ENCODE measurements around the gene GPR171. TPM values are rescaled to one million over a fixed set of nuclear protein-coding genes. Genes with fewer than 3 reads are reported as not detected.
A peak's percentile ranks its signal among the peaks of the same experiment; 100 is the strongest.

GPR171 gene
- total RNA-seq, 2 experiments from 2014 or later: 91.8 to 101 TPM

DNA sequence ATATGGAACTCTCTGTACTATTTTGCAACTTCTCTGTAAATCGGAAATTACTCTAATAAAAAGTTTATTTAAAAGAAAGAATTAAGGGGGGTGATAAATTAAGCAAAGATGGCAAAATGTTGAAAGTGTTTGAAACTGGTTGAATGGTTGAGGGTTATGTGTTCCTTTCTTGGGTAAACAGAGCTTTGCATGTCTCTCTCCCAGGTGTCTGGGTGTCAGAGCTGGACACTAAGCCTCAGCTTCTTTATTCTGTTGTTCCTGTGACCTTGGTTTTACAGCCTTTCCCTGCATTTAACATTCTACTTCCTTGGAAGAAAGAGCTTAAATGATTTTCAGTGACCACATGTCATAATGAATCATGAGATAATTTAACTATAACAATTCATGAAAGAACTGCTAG lies 7.2 kb downstream of the GPR171 start:
- no peak overlapping the region for H3K4me3 Mint-ChIP-seq
- ChIA-PET CTCF (interaction anchor here (0.7 to 1.6 kb wide), 4 partner anchors 11 to 33 kb away, joined by 3 to 8 read pairs (median 4); no protein-coding TSS in a partner anchor), POLR2A (interaction anchor here (1.7 to 6.9 kb wide), 2 partner anchors 11 to 12 kb away, joined by 9 to 46 read pairs; no protein-coding TSS in a partner anchor)
- H3K4me1 Mint-ChIP-seq (ENCODE audit: low read depth): peaks cover 58% of the 10 kb centered on the region
- TF ChIP-seq CTCF (IDR thresholded peaks at IDR 0.05): no peak
- ATAC-seq: no peak
- peaks cover 14% of the 10 kb centered on the region for H3K9me3 Mint-ChIP-seq
- peak overlapping the region; percentile 81 for H3K27ac Mint-ChIP-seq
- peaks cover 73% of the 10 kb centered on the region for H3K36me3 Mint-ChIP-seq (ENCODE audit: low read depth)
- H3K27me3 Mint-ChIP-seq: no peaks in the 10 kb centered on the region
- DNase-seq: no peak
- intact Hi-C loops (cut with micrococcal nuclease): no loop called here

DNA sequence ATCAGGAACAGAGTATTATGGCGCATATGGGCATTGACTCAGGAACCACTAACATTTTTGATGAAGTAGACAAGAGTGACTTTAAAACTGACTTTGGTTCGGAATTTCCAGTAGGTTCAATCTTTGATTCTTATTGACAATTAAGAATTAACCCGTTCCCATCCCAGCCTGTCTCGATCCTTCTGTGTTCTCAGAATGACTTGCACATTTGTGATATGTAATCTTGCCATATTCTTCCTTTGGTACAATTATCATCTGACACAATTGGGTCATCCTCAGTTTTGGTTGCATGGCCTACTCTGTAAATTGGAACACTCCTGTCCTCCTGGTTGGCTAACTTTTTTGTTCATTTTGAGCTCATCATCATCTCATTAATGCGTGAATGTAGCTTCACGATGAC lies 10.5 kb downstream of the GPR171 start:
- DNase-seq (no peak), ATAC-seq (no peak)
- Mint-ChIP-seq H3K36me3 (ENCODE audit: low read depth) (peaks cover 50% of the 10 kb centered on the region), H3K4me3 (no peak overlapping the region), H3K4me1 (ENCODE audit: low read depth) (peaks cover 68% of the 10 kb centered on the region), H3K9me3 (peaks cover 15% of the 10 kb centered on the region), H3K27me3 (no peaks in the 10 kb centered on the region), H3K27ac (peak overlapping the region; percentile 43)
- intact Hi-C loops (cut with micrococcal nuclease): no loop called here
- ChIA-PET POLR2A (interaction anchor here (0.6 to 4.2 kb wide), 5 partner anchors 9 to 35 kb away, joined by 3 to 25 read pairs (median 3); partner anchors contain the start of gene GPR171), CTCF (interaction anchor here (0.6 to 1.6 kb wide), 6 partner anchors 9 to 25 kb away, joined by 3 to 4 read pairs (median 3); no protein-coding TSS in a partner anchor)
- no peak for TF ChIP-seq CTCF (IDR thresholded peaks at IDR 0.05)

- Mint-ChIP-seq H3K27me3 (no peaks in the 10 kb centered on the region), H3K9me3 (peaks cover 15% of the 10 kb centered on the region), H3K27ac (peak overlapping the region; percentile 87), H3K4me3 (peak overlapping the region; percentile 9), H3K4me1 (ENCODE audit: low read depth) (peaks cover 69% of the 10 kb centered on the region), H3K36me3 (ENCODE audit: low read depth) (peaks cover 38% of the 10 kb centered on the region)
- ChIA-PET POLR2A (interaction anchor here (4.2 kb wide), 1 partner anchor 11 kb away, joined by 25 read pairs; the partner anchor contains the start of gene GPR171), CTCF (interaction anchor here (1.2 kb wide), 1 partner anchor 23 kb away, joined by 3 read pairs; no protein-coding TSS in a partner anchor)
- no peak for TF ChIP-seq CTCF (IDR thresholded peaks at IDR 0.05)
- no peak for DNase-seq
- intact Hi-C loops (cut with micrococcal nuclease): no loop called here
- ATAC-seq: peak; percentile 31
Observed at GRCh38 chr3:151191095-151191494, 11.9 kb downstream of the GPR171 start.

GRCh38 chr3:151183265-151183671 lies 19.7 kb downstream of the GPR171 start:
- ATAC-seq (peak; percentile 63), DNase-seq (no peak)
- POLR2A ChIA-PET: interaction anchor here (1.0 to 5.1 kb wide), 4 partner anchors 9 to 24 kb away, joined by 3 to 46 read pairs (median 4); no protein-coding TSS in a partner anchor
- Mint-ChIP-seq H3K4me3 (peak overlapping the region; percentile 67), H3K36me3 (ENCODE audit: low read depth) (no peaks in the 10 kb centered on the region), H3K9me3 (no peaks in the 10 kb centered on the region), H3K27ac (peak overlapping the region; percentile 84), H3K4me1 (ENCODE audit: low read depth) (peaks cover 55% of the 10 kb centered on the region), H3K27me3 (no peaks in the 10 kb centered on the region)
- CTCF ChIA-PET: interaction anchor here (0.7 to 3.4 kb wide), 6 partner anchors 9 to 27 kb away, joined by 3 to 13 read pairs (median 4); no protein-coding TSS in a partner anchor
- intact Hi-C loops (cut with micrococcal nuclease): no loop called here
- no peak for TF ChIP-seq CTCF (IDR thresholded peaks at IDR 0.05)

All from activated CD8-positive, alpha-beta T cell treated with anti-CD3 and anti-CD28 coated beads for 36 hours (primary cell).